ENCODE data around the gene CD38. TPM values are rescaled to one million over a fixed set of nuclear protein-coding genes. Genes with fewer than 3 reads are reported as not detected.

Gene CD38
- 9.6 to 16.6 TPM (median 13.3 TPM) in 5 replicates for total RNA-seq (2022; extraction: Qiagen RNA extraction)

GRCh38 chr4:15778289-15779241 is at the start of gene CD38:
TSS of gene CD38 (plus strand) at chr4:15778328. CDS start at chr4:15778415, 87 bp downstream.

Other genes starting within 250 kb of the CD38 start
- gene FBXL5, start 123.0 kb upstream of the CD38 start, total RNA-seq (2022; extraction: Qiagen RNA extraction) = 24.9 to 29.9 TPM (median 29.3 TPM) in 5 replicates
- 24.2 to 32.7 TPM (median 27.0 TPM) in 5 replicates for gene FAM200B, start 96.5 kb upstream of the CD38 start, total RNA-seq (2022; extraction: Qiagen RNA extraction)
- gene BST1, start 75.3 kb upstream of the CD38 start, total RNA-seq (2022; extraction: Qiagen RNA extraction) = 14.4 to 20.0 TPM (median 16.6 TPM) in 5 replicates
- 2.9 to 4.4 TPM (median 3.9 TPM) in 5 replicates for gene FGFBP1, start 160.4 kb downstream of the CD38 start, total RNA-seq (2022; extraction: Qiagen RNA extraction)
- 0.15 to 0.67 TPM (median 0.24 TPM) in 5 replicates for gene FGFBP2, start 184.8 kb downstream of the CD38 start, total RNA-seq (2022; extraction: Qiagen RNA extraction)